ENCODE data around the gene AVPI1. TPM values are rescaled to one million over a fixed set of nuclear protein-coding genes. Genes with fewer than 3 reads are reported as not detected.
"Not testable (repeated sequence)": the region's sequence is repeated elsewhere in the genome, so short reads cannot be mapped to it uniquely, and the experiment has no call there.

Gene AVPI1
- total and polyA plus RNA-seq, 3 experiments from 2014 or later: 2.3 to 3.1 (median 2.3) TPM

- Mint-ChIP-seq H3K36me3 (peaks cover 0 to 23% (median 5%) of the 10 kb centered on the region in 3 donors), H3K27me3 (no peaks in the 10 kb centered on the region), H3K9me3 (no peaks in the 10 kb centered on the region), H3K27ac (peak overlapping the region; percentile 83 to 99 (median 90)), H3K4me3 (peak overlapping the region; percentile 94 to 99 (median 96)), H3K4me1 (peaks cover 28 to 36% (median 30%) of the 10 kb centered on the region in 3 donors)
- CTCF ChIA-PET: interaction anchor here (0.9 kb wide), 1 partner anchor 151 kb away, joined by 3 read pairs; no protein-coding TSS in a partner anchor
- Histone ChIP-seq H3K27ac (ENCODE audit: low read depth, low read length) (peak overlapping the region; percentile 65), H3K9me3 (ENCODE audit: low read length) (no peaks in the 10 kb centered on the region), H3K27me3 (ENCODE audit: insufficient read depth, low read length, poor library complexity, severe bottlenecking) (no peaks in the 10 kb centered on the region), H3K36me3 (ENCODE audit: insufficient read depth, low read length) (no peaks in the 10 kb centered on the region), H3K4me3 (ENCODE audit: low read length) (peak overlapping the region; percentile 78), H3K4me1 (ENCODE audit: insufficient read depth, low read length) (peaks cover 18% of the 10 kb centered on the region)
- peak in 4 of 5 donors; percentile 2 to 50 (median 6) for DNase-seq
- POLR2A ChIA-PET: interaction anchor here (1.0 to 1.3 kb wide), 2 partner anchors 46 to 95 kb away, joined by 4 read pairs; partner anchors contain the start of gene AVPI1
These were observed 45.9 kb downstream of the AVPI1 start for GRCh38 chr10:97640868-97641811.

- H3K27me3 ChIP-seq (ENCODE audit: insufficient read depth, low read length, poor library complexity, severe bottlenecking): no peaks in the 10 kb centered on the region
- peak within 1 kb of the TSS; percentile 78 for H3K4me3 ChIP-seq (ENCODE audit: low read length)
- CTCF ChIA-PET: no interaction called here
- H3K27ac Mint-ChIP-seq: peak within 1 kb of the TSS; percentile 83 to 99 (median 90)
- peak; percentile 98 to 99 (median 98) for DNase-seq
- POLR2A ChIA-PET: interaction anchor here (0.6 to 0.9 kb wide), 2 partner anchors 9 to 96 kb away, joined by 3 to 5 read pairs; no protein-coding TSS in a partner anchor
- H3K27me3 Mint-ChIP-seq: no peaks in the 10 kb centered on the region
- no peaks in the 10 kb centered on the region for H3K9me3 ChIP-seq (ENCODE audit: low read length)
- no peaks in the 10 kb centered on the region for H3K36me3 ChIP-seq (ENCODE audit: insufficient read depth, low read length)
- H3K4me3 Mint-ChIP-seq: peak within 1 kb of the TSS; percentile 94 to 99 (median 96)
- H3K4me1 Mint-ChIP-seq: peaks cover 26 to 31% (median 27%) of the 10 kb centered on the region in 3 donors
- H3K9me3 Mint-ChIP-seq: no peaks in the 10 kb centered on the region
- peak within 1 kb of the TSS; percentile 65 for H3K27ac ChIP-seq (ENCODE audit: low read depth, low read length)
- peaks cover 18% of the 10 kb centered on the region for H3K4me1 ChIP-seq (ENCODE audit: insufficient read depth, low read length)
- peaks cover 0 to 19% (median 2%) of the 10 kb centered on the region in 3 donors for H3K36me3 Mint-ChIP-seq
These were observed 46.7 kb downstream of the AVPI1 start, which contains the start of gene PI4K2A for GRCh38 chr10:97640174-97640867. TSS of gene PI4K2A (plus strand) at chr10:97640671. CDS start at chr10:97640743, 72 bp downstream.

- peak overlapping the region in 1 of 8 donors; percentile 7 for H3K27ac Mint-ChIP-seq
- H3K27ac ChIP-seq (ENCODE audit: low read depth, low read length); H3K4me3 ChIP-seq (ENCODE audit: low read length); H3K4me3 Mint-ChIP-seq; H3K9me3 Mint-ChIP-seq; H3K9me3 ChIP-seq (ENCODE audit: low read length); H3K27me3 ChIP-seq (ENCODE audit: insufficient read depth, low read length, poor library complexity, severe bottlenecking); H3K36me3 ChIP-seq (ENCODE audit: insufficient read depth, low read length); POLR2A ChIA-PET; H3K27me3 Mint-ChIP-seq; DNase-seq: not testable (repeated sequence)
- H3K4me1 Mint-ChIP-seq: peaks cover 24 to 31% (median 27%) of the 10 kb centered on the region in 3 donors
- peaks cover 0 to 10% (median 2%) of the 10 kb centered on the region in 3 donors for H3K36me3 Mint-ChIP-seq
- CTCF ChIA-PET: interaction anchor here (1.0 to 1.1 kb wide), 2 partner anchors 9 to 38 kb away, joined by 3 read pairs; no protein-coding TSS in a partner anchor
- H3K4me1 ChIP-seq (ENCODE audit: insufficient read depth, low read length): peaks cover 18% of the 10 kb centered on the region
These were observed 48.0 kb downstream of the AVPI1 start for GRCh38 chr10:97639090-97639489.

GRCh38 chr10:97635577-97635976 lies 51.5 kb downstream of the AVPI1 start:
- peaks cover 0 to 10% (median 3%) of the 10 kb centered on the region in 3 donors for H3K36me3 Mint-ChIP-seq
- no peaks in the 10 kb centered on the region for H3K9me3 ChIP-seq (ENCODE audit: low read length)
- H3K27me3 ChIP-seq (ENCODE audit: insufficient read depth, low read length, poor library complexity, severe bottlenecking): no peaks in the 10 kb centered on the region
- no peak overlapping the region for H3K4me3 Mint-ChIP-seq
- POLR2A ChIA-PET: no interaction called here
- H3K4me1 ChIP-seq (ENCODE audit: insufficient read depth, low read length): peaks cover 11% of the 10 kb centered on the region
- CTCF ChIA-PET: no interaction called here
- no peak overlapping the region for H3K27ac Mint-ChIP-seq
- DNase-seq: no peak
- H3K36me3 ChIP-seq (ENCODE audit: insufficient read depth, low read length): no peaks in the 10 kb centered on the region
- H3K27ac ChIP-seq (ENCODE audit: low read depth, low read length): no peak overlapping the region
- peaks cover 18 to 23% (median 22%) of the 10 kb centered on the region in 3 donors for H3K4me1 Mint-ChIP-seq
- H3K4me3 ChIP-seq (ENCODE audit: low read length): no peak overlapping the region
- H3K27me3 Mint-ChIP-seq: peaks cover 0 to 3% of the 10 kb centered on the region in 2 donors
- no peaks in the 10 kb centered on the region for H3K9me3 Mint-ChIP-seq

GRCh38 chr10:97633921-97634320 lies 53.1 kb downstream of the AVPI1 start:
- Mint-ChIP-seq H3K4me3 (peak overlapping the region; percentile 96 to 99 (median 98)), H3K9me3 (no peaks in the 10 kb centered on the region), H3K27me3 (peaks cover 0 to 3% of the 10 kb centered on the region in 2 donors), H3K4me1 (peaks cover 14 to 17% (median 15%) of the 10 kb centered on the region in 3 donors), H3K27ac (peak overlapping the region in 7 of 8 donors; percentile 51 to 94 (median 88)), H3K36me3 (peaks cover 0 to 8% (median 3%) of the 10 kb centered on the region in 3 donors)
- peak in 1 of 5 donors; percentile 1 for DNase-seq
- ChIA-PET POLR2A (no interaction called here), CTCF (no interaction called here)
- no peaks in the 10 kb centered on the region for H3K27me3 ChIP-seq (ENCODE audit: insufficient read depth, low read length, poor library complexity, severe bottlenecking)
- peaks cover 6% of the 10 kb centered on the region for H3K4me1 ChIP-seq (ENCODE audit: insufficient read depth, low read length)
- no peaks in the 10 kb centered on the region for H3K9me3 ChIP-seq (ENCODE audit: low read length)
- peak overlapping the region; percentile 68 for H3K4me3 ChIP-seq (ENCODE audit: low read length)
- no peaks in the 10 kb centered on the region for H3K36me3 ChIP-seq (ENCODE audit: insufficient read depth, low read length)
- H3K27ac ChIP-seq (ENCODE audit: low read depth, low read length): no peak overlapping the region

- H3K4me1 ChIP-seq (ENCODE audit: insufficient read depth, low read length): peaks cover 6% of the 10 kb centered on the region
- H3K27me3 Mint-ChIP-seq: peaks cover 0 to 3% of the 10 kb centered on the region in 2 donors
- peak within 1 kb of the TSS; percentile 70 to 95 (median 90) for H3K27ac Mint-ChIP-seq
- no peaks in the 10 kb centered on the region for H3K9me3 Mint-ChIP-seq
- peak within 1 kb of the TSS; percentile 68 for H3K4me3 ChIP-seq (ENCODE audit: low read length)
- peak within 1 kb of the TSS; percentile 96 to 99 (median 98) for H3K4me3 Mint-ChIP-seq
- H3K36me3 ChIP-seq (ENCODE audit: insufficient read depth, low read length): no peaks in the 10 kb centered on the region
- peaks cover 14 to 17% (median 15%) of the 10 kb centered on the region in 3 donors for H3K4me1 Mint-ChIP-seq
- H3K9me3 ChIP-seq (ENCODE audit: low read length): no peaks in the 10 kb centered on the region
- peak within 1 kb of the TSS; percentile 25 for H3K27ac ChIP-seq (ENCODE audit: low read depth, low read length)
- H3K27me3 ChIP-seq (ENCODE audit: insufficient read depth, low read length, poor library complexity, severe bottlenecking): no peaks in the 10 kb centered on the region
- H3K36me3 Mint-ChIP-seq: peaks cover 0 to 8% (median 3%) of the 10 kb centered on the region in 3 donors
- CTCF ChIA-PET: no interaction called here
- POLR2A ChIA-PET: no interaction called here
- peak; percentile 85 to 95 (median 89) for DNase-seq
These were observed 53.8 kb downstream of the AVPI1 start, which contains the start of gene MORN4 for GRCh38 chr10:97632949-97633884. TSS of gene MORN4 (minus strand) at chr10:97633500. CDS start at chr10:97619653, 13,847 bp downstream.

GRCh38 chr10:97631098-97631497 lies 55.9 kb downstream of the AVPI1 start:
- peaks cover 14 to 17% (median 15%) of the 10 kb centered on the region in 3 donors for H3K4me1 Mint-ChIP-seq
- Histone ChIP-seq H3K36me3 (ENCODE audit: insufficient read depth, low read length) (no peaks in the 10 kb centered on the region), H3K4me1 (ENCODE audit: insufficient read depth, low read length) (peaks cover 6% of the 10 kb centered on the region), H3K4me3 (ENCODE audit: low read length) (no peak overlapping the region), H3K27ac (ENCODE audit: low read depth, low read length) (no peak overlapping the region), H3K27me3 (ENCODE audit: insufficient read depth, low read length, poor library complexity, severe bottlenecking) (no peaks in the 10 kb centered on the region), H3K9me3 (ENCODE audit: low read length) (no peaks in the 10 kb centered on the region)
- peaks cover 0 to 3% of the 10 kb centered on the region in 2 donors for H3K27me3 Mint-ChIP-seq
- peak overlapping the region in 2 of 7 donors; percentile 23 to 50 for H3K4me3 Mint-ChIP-seq
- peak overlapping the region in 1 of 8 donors; percentile 36 for H3K27ac Mint-ChIP-seq
- POLR2A ChIA-PET: no interaction called here
- DNase-seq: no peak
- CTCF ChIA-PET: no interaction called here
- peaks cover 0 to 8% (median 3%) of the 10 kb centered on the region in 3 donors for H3K36me3 Mint-ChIP-seq
- H3K9me3 Mint-ChIP-seq: no peaks in the 10 kb centered on the region

Data from CD8-positive, alpha-beta memory T cell (primary cell).